Activated CD4-positive, alpha-beta T cell treated with anti-CD3 and anti-CD28 coated beads, Interleukin-2, amount 50 U/mL, for 48 hours (primary cell): ENCODE results near the gene CFAP69.
"Not testable (repeated sequence)": the region's sequence is repeated elsewhere in the genome, so short reads cannot be mapped to it uniquely, and the experiment has no call there.

Experiments used
- DNase-seq, 2 experiments: peaks; one replicate each; pipeline ENCODE4 v3.0.0-alpha.2; 2020

Gene CFAP69

DNA sequence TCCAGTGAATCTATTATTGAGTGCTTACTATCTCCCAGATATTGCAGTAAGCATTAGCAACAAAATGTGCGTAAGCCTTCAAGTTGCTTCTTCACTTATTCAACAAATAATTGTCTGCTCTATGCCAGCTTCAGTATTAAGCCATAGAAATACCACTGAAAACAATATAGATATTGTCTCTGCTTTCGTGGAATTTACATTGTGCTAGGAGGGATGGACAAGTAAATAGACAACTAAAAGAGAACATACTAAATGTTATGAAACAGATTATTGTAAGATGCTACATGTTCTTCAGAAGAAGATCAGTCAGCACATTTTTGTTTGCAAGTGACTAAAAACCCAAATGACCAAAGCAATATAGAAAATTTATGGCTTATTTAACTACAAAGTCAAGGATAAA is 27.3 kb downstream of the CFAP69 start:
- DNase-seq, result no peak

DNA sequence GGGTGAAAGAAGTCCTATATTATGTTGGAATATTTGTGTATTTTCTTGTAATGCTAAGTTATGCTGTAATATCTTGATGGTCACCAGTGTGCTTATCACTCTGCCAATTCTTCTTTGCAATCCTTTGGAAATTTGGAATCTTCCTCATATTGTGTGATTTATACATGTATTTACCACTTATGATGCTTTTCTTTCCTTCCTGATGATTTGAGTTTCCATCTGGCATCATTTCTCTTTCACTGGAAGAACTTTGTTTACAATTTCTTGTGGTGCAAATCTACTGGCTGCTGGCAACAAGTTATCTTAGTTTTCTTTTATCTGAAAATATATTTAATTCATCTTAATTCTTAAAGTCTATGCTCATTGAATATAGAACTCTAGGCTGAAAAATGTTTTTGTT is 29.2 kb downstream of the CFAP69 start:
- no peak for DNase-seq

DNA sequence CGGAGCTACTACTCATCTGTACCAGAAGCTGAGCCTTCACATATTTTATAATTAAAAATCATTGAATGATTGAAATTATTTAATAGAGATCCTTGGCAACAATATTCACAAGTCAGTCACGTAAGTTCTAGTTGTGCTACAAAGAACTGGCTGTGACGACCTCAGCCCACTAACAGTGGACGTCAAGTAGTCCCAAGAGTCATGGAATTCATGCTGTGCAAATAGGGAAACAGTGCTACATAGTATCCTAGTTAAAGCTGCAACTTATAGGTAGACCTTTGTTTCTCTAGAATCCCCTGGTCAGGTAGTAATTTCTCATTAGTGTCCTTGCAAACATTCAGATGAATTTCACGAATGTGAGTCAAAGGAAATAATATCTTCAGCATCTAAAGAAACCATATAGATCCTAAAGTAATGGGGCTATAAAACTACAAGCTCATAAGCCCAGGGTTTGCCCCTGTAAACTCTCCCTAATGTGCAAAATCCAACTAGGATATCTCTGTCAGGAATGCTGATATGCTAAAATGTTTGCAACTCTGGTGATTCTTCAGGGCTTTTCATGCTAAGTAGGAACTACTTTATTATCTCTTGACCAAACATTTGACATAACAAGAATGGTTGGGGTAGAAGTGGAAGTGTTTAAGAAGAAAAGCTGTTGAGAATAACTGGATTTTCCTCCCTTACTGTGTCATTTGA is 31.2 kb downstream of the CFAP69 start:
- DNase-seq, result no peak

DNA sequence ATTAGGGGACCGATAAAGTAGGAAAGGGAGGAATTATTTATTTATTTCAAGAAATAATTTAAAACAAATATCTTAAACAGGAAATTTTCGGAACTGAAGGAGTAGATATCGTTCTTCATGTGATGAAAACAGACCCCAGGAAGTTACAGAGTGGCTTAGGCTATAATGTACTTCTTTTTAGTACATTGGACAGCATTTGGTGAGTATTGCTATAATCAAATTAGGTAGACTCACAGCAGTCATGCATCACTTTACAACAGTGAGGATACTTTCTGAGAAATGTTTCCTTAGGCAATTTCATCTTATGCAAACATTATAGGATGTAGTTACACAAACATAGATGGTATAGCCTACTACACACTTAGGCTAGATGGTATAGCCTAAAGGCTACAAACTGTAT is 43.2 kb downstream of the CFAP69 start:
- DNase-seq, result no peak

DNA sequence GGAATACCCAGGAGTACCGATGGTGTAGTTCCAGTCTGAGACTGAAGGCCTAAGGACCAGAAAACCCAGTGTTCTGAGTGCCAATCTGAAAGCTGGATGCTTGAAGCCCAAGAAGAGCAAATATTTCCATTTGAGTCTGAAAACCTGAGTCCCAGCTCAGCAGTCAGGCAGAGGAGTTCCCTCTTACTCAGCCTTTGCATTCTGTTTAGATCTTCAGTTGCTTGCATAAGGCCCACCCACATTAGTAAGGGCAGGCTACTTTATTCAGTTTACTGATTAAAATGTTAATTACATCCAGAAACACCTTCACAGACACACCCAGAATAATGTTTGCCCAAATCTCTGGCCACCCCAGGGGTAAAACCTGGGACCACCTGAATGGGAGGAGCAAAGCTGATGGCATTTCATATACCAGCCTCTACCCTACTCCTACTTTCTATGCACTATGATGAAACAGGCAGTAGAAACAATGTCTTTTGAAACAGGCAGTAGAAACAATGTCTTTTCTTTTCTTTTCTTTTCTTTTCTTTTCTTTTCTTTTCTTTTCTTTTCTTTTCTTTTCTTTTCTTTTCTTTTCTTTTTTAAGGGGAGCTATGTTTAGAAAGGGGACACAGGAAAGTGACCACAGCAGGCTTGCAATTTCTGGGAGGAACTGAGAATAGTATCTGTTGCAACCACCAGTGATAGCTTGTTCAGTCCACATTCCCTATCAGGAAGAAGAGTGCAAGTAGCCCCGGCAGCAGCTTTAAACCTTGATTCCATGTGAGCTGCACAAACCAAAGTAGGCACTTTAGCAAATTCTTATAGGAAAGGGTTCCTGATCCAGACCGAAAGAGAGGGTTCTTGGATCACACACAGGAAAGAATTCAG is 45.5 kb downstream of the CFAP69 start:
- no peak for DNase-seq

DNA sequence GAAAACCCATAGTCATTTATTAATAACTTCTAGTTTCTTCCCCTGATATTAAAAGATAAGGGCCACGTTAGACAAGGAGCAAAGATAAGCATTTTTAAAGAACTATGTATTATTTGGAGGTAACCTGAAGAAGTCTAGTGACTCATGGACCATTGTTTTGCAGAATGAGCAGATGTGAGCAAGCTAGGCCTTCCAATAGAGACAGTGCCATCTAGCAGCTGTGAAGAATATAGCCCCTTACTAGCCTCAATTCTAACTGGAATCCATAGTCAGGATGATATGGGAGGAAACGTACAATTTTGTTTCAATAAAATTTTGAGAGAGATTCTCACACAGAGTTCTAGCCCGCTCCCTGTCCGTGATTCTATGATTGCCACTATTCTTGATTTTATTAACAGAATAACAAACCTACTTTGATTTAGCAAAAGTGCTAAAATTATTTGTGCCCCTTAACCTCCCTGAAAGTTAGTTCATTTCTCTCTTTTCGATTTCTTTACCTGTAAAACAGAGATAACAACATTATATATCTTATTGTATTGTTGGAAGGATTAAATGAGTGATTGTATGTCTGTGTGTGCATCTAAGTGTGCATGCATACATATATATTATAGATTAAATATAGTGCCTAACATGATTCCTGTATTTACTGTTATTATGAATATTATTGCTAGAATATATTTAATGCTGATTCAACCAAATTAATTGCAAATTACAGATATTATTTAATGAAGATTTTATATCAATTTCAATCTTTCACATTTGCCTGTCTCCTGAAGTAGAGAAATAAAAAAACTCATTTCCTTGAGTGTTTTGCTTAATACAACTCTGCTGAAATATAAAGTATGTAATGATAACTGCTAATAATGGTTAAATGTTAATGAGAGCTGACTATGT is 53.4 kb downstream of the CFAP69 start:
- DNase-seq, result no peak

DNA sequence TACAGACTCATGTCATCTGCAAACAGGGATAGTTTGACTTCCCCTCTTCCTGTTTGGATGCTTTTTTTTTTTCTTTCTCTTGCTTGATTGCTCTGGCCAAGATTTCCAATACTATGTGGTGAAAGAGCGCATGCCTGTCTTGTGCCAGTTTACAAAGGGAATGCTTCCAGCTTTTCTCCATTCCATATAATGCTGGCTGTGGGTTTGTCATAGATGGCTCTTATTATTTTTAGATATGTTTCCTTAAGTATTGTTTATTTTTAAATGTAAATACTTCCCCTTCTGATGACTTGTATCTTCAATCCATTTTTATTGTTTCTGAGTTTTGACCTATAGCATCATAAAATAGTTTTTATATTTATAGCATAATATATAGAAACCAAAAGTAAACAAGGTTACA is 58.3 kb downstream of the CFAP69 start:
- no peak for DNase-seq

DNA sequence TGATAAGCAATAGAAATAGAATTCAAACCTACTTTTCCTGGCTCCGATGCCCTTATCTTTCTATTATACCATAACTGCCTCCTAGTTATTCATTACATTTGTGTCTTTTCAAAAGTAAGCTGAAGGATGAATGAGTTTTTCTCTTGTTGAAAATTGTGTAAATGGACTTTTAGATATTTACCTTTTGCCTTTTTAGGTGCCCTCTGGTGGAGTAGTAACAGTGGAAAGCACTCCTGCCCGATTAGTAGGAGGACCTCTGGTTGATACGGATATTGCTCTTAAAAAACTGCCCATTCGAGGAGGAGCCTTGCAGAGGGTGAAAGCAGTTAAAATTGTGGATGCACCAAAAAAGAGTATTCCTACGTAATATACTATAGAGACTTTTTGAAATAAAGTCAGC is 64.9 kb downstream of the CFAP69 start:
- DNase-seq, result no peak

DNA sequence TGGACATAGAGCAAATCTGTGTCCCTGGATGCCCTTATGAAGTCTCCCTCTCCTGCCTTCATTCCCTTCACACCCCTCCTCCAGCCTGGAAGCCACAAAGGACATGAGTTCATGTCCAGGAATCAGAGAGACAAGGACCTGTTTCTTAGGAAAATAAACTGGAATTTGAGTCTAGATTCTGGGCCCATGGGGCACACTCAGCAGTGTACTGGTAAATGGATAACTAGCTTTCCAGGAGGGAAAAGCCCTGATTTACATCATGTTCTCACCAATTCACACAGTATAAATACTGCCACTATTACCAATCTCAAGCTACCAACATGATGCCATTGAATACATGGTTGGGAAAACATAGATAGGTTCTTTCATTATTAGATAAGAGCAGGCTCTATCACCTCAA is 66.2 kb downstream of the CFAP69 start:
- DNase-seq, result no peak

DNA sequence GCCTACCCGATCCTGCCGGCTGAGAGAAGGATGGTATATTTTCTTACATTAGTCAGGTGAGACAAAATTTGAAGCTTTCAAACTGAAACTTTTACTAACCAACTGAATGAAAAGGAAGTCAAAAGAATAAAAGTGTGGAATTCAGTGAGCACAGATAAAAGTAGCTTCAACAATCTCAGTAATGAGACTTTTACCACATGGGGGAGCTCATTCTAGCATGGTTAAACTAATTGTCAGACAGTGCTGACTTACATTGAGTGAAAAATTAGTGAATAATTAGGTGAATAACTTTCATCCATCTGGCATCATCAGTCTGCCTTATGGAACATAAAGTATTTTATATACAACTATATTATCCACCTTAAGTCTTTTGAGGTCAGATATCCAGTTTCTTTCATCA is 67.8 kb downstream of the CFAP69 start:
- no peak for DNase-seq

DNA sequence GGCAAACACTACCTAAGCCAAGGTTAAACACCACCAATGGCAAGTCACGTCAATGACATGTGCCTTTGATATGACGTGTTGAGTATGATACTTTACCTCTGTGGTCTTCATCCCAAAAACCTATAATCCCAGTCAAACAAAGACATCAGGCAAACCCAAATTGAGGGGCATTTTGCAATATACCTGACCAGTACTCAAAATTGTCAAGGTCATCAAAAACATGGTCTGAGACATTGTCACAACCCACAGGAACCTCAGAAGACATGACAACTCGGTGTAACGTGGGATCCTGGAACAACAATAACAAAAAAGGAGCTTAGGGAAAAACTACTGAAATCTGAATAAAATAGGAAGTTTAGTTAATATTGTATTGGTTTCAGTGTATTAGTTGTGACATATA is 68.9 kb downstream of the CFAP69 start:
- DNase-seq, result no peak

DNA sequence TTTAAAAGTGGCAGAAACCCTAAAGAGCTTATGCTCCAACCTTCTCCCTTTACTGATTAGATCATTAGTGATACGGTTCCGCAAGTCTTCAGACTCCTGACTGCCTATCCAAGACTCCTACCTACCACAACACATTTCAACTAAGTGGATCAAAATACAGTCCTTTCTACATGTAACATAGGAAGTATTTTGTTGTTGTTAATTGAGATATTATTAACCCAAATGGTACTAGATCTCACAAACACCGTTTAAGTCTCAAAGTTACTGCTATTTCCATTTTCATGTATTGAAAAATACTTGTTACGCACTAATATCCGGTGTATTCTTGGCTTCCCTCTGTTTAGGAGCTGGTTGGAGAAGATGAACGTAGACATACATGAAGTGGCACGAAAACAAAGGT is 75.0 kb downstream of the CFAP69 start:
- DNase-seq, result no peak

DNA sequence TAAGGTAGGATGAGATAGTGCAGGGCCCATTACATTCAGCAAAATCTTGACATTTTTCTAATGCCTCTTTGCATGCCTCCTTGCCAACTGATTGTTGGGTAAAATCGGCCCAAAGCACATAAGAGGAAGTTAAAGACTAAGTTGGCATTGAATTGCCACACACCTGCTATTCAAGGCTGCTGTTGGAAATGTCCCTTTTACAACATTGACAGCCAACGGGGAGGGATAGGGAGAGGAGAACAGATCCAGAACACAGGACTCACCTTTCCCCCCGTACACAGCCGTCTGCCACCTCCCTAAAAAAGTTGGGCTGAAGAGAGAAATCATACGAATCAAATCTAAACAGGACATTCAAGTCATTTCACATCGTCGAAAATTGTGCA is 75.4 kb downstream of the CFAP69 start:
- no peak for DNase-seq

DNA sequence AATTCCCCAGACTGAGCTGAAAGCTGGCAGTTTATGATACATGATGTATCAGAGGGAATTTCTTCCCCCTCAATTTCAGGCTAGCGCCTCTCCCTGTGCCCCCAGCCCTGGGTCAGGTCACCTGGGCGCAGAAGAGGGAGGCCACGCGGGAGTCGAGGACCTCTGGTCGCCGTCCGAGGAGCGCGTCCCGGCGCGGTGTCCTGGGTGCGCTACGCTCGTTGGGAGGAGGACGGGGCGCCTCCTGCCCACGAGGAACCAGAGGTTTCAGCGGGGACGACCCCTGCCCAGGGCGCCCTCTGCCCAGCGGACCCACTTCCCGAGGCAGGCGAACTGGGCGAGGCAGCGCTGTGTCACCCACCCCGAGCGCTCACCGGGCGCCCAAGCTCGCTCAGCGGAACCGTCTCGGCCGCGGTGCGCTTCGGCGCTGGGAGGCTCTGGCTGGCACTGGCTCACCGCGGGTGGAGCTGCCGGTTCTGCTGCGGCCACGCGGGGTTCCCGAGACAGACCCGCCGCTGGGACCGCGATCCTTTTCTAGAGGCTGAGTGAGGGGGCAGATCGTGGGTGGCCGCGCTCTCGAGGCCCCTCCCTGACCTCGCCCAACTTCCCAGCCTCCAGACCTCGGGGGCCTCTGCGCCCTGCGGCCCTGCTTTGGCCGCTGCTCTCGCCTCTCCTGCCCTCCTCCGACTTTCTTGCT is 76.0 kb downstream of the CFAP69 start, which contains the start of gene FAM237B:
FAM237B (minus strand) TSS at position 504 of the 694 bp plus-strand sequence. CDS start 1,556 bp downstream, outside the sequence.
- no peak for DNase-seq

DNA sequence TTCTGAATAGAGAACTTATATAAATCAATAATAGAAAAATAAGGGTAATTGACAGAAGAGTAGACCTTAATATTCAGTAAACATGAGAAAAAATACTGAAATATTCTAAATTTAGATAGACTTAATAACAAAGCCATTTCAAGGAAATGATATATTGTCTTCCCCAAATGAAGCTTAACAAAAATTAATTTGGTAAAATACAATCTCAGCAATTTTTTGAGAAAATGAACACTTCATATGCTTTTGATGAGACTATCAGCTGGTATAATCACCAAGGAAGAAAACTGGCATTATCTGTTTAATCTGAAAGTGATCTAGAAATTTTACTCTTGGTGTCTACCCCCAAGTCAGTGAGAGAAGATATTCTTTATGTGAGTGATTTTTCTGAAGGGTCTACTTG is 77.9 kb downstream of the CFAP69 start:
- no peak for DNase-seq

DNA sequence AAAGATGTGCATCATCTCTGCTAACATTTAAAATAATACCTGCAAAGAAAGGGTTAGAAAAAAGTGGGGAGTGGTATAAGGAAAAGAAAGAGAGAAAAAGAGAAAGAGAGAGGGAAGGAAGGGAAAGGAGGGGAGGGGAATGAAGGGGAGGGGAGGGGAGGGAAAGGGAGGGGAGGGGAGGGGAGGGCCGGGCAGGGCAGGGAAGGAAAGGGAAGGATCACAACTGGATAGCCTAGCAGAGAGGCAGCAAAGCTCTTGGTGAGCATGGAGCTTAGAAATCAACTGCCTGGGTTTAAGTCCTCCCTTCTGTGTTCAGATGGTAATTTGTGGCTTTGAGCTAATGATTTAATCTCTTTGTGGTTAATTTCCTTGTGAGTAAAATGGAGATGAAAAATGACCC is 81.5 kb downstream of the CFAP69 start:
- no peak for DNase-seq

DNA sequence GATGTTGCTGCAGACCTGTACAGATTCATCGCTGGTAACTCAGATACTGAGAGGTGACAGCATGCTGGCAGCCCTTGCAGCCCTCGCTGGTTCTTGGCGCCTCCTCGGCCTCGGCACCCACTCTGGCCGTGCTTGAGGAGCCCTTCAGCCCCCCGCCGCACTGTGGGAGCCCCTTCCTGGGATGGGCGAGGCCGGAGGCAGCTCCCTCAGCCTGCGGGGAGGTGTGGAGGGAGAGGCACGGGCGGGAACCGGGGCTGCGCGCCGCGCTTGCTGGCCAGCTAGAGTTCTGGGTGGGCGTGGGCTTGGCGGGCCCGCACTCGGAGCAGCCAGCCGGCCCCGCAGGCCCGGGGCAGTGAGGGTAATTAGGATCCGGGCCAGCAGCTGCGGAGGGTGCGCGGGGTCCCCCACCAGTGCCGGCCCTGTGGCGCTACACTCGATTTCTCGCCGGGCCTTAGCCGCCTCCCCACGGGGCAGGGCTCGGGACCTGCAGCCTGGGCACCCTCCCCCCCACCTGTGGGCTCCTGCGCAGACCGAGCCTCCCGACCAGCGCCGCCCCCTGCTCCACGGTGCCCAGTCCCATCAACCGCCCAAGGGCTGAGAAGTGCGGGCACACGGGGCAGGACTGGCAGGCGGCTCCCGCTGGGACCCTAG is 89.3 kb downstream of the CFAP69 start:
- DNase-seq, result no peak

DNA sequence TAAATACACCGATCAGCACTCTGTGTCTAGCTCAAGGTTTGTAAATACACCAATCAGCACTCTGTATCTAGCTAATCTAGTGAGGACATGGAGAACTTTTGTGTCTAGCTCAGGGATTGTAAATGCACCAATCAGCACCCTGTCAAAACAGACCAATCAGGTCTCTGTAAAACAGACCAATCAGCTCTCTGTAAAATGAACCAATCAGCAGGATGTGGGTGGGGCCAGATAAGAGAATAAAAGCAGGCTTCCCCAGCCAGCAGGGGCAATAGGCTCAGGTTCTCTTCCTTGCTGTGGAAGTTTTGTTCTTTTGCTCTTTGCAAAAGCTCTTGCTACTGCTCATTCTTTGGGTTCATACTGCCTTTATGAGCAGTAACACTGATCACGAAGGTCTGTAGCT is 90.0 kb downstream of the CFAP69 start:
- not testable (repeated sequence) for DNase-seq

DNA sequence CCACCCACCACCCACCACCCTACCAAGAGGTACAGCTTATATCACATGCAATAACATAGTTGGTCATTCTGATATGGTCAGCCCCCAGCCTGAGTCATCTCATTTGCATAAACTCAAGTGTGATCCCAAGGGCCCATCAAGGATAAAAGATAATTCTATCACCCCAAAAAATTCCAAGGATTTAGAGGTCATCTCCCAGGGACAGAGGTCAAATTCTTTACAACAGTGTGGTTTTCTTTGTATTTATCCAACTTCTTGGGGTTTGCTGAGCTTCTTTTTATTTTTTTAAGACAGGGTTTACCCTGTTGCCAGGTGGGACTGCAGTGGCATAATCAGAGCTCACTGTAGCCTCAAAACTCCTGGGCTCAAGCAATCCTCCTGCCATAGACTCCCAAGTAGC is 92.1 kb downstream of the CFAP69 start:
- DNase-seq, result no peak

DNA sequence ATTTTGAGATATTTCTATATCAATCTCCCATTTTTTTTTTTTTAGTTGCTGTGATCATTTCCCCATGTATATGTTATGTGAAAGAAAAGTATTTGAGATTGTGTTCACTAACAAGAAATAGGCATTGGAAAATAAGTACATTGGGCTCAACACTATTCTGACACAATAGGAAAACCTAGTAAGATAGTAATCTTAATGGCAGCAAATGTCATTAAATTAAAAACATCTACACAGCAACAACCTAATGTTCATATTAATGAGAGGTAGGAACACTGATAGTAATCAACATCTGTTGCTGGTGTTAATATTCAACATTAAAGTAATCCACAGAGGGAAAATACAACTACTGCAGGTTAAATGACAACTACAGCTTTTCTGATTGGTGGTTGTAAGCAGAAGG is 100.0 kb downstream of the CFAP69 start:
- DNase-seq, result no peak

DNA sequence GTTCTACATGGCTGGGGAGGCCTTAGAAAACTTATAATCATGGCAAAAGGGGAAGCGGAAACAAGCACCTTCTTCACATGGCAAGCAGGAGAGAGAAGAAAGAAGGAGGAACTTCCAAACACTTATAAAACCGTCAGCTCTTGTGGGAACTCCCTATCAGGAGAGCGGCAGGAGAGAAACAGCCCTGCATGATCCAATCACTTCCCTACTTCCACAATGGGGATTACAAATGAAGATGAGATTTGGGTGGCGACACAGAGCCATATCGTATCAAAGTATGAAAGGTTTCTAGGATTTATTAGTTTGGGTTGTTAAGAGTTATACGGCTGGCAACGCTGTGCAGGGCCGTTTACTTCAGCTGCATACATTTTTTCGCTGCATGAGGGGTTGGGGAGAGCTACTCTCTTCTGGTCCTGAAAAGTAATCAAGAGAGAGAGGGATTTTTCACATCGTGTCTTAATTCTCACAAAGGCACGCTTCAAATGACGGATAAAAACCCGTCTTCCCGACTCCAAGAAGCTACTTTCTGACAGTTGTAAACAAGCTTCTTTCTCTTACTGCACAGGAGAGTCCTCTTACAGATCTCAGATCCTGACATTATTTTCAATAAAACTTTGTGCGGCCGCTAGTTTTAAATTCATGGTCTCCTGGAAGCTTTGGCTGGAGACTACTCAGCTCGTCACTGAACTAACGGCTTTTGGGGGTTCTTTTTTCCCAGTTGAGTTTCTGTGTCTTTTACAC is 100.8 kb downstream of the CFAP69 start:
- DNase-seq, result peak; percentile 7 to 8
